ENCODE data around the gene GRK5.

Gene GRK5

DNA sequence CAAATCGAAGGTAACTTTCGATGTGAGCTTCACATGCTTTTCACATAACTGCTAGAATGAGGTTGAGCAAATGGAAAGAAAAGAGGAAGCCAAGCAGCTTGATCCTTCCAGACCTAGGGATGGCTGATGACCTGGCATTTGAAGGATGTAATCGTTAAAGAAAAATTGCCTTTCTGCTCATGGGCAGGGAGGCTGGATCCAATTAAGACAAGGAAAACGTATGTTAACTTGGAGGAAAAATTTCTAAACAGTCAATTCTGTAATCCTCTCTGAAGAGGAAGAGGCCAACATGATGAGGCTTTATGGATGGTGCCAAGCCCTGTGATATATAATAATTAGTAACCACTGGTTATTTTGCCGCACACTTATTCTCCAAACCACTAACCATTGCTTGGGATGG, 12.5 kb downstream of the GRK5 start:
- Histone ChIP-seq H3K36me3 (no peaks in the 10 kb centered on the region), H3K4me3 (ENCODE audit: low read depth, low read length) (no peak overlapping the region), H3K27ac (no peak overlapping the region), H3K9me3 (ENCODE audit: severe bottlenecking) (no peaks in the 10 kb centered on the region), H3K27me3 (ENCODE audit: insufficient read depth, low read depth, severe bottlenecking) (no peaks in the 10 kb centered on the region)
- TF ChIP-seq CTCF (IDR thresholded peaks at IDR 0.05; ENCODE audit: low read depth, low read length) = no peak
- no peak for DNase-seq

GRCh38 chr10:119221201-119221600, 13.8 kb downstream of the GRK5 start:
- TF ChIP-seq CTCF (IDR thresholded peaks at IDR 0.05; ENCODE audit: low read depth, low read length) = no peak
- Histone ChIP-seq H3K4me3 (ENCODE audit: low read depth, low read length) (no peak overlapping the region), H3K9me3 (ENCODE audit: severe bottlenecking) (no peaks in the 10 kb centered on the region), H3K27ac (no peak overlapping the region), H3K36me3 (no peaks in the 10 kb centered on the region), H3K27me3 (ENCODE audit: insufficient read depth, low read depth, severe bottlenecking) (no peaks in the 10 kb centered on the region)
- no peak for DNase-seq

DNA sequence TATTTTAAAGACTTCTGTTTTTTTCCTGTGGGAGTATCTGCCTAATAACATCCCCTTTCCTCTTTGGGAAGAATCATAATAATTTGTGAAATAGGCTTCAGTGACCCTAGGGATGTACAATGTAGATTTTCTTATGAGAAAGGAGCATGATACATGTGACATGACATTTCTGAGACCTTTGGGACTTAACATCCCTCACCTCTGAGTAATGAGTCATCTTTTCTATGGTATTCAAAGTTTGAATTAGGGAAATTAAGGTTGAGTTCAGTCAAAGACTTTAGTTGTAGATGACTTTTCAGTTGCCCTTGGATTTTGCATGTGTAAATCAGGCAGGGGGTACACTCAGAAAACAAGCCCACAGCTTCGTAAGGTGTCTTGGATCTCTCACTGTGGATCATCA, 14.3 kb downstream of the GRK5 start:
- H3K27ac ChIP-seq = no peak overlapping the region
- H3K4me3 ChIP-seq (ENCODE audit: low read depth, low read length) = no peak overlapping the region
- no peak for TF ChIP-seq CTCF (IDR thresholded peaks at IDR 0.05; ENCODE audit: low read depth, low read length)
- no peak for DNase-seq
- no peaks in the 10 kb centered on the region for H3K27me3 ChIP-seq (ENCODE audit: insufficient read depth, low read depth, severe bottlenecking)
- H3K9me3 ChIP-seq (ENCODE audit: severe bottlenecking) = no peaks in the 10 kb centered on the region
- no peaks in the 10 kb centered on the region for H3K36me3 ChIP-seq

DNA sequence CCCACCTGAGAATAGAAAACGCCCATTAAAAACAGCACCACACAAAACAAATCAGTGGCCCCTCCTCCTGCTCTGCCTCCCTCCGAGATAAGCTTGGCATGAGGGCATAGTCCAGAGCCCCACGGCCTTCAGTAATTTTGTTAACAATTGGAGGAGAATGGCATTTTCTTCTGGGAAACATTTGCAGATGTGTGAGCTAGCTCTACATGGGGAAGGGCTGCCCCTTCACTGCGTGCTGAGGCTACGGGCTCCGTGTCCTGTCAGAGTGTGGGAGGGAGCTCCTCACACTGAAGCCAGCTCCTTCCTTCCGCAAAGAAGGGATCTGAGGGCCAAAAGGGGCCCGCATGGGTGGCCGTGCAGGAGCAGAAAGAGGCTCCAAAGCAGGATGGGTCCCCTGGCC, 15.2 kb downstream of the GRK5 start:
- H3K4me3 ChIP-seq (ENCODE audit: low read depth, low read length) = no peak overlapping the region
- H3K36me3 ChIP-seq = no peaks in the 10 kb centered on the region
- no peak overlapping the region for H3K27ac ChIP-seq
- no peaks in the 10 kb centered on the region for H3K9me3 ChIP-seq (ENCODE audit: severe bottlenecking)
- H3K27me3 ChIP-seq (ENCODE audit: insufficient read depth, low read depth, severe bottlenecking) = no peaks in the 10 kb centered on the region
- DNase-seq = no peak
- no peak for TF ChIP-seq CTCF (IDR thresholded peaks at IDR 0.05; ENCODE audit: low read depth, low read length)

DNA sequence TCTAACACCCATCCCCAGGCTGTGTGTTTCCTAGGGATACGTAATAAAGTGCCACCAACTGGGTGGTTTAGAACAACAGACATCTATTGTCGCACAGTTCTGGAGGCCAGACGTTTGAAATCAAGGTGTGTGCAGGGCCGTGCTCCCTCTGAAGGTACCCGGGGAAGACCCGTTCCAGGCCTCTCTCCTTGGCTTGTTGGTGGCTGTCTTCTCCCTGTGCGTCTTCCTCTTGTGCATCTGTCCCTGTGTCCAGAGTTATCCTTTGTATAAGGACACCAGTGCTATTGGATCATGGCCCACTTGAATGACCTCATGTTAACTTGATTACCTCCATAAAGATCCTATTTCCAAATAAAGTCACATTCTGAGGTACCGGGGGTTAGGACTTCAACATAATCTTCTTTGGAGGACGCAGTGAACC, 15.6 kb downstream of the GRK5 start:
- Histone ChIP-seq H3K27ac (no peak overlapping the region; the same call in 1 of the 2 replicates), H3K4me3 (ENCODE audit: low read depth, low read length) (no peak overlapping the region), H3K9me3 (ENCODE audit: severe bottlenecking) (no peaks in the 10 kb centered on the region), H3K36me3 (no peaks in the 10 kb centered on the region), H3K27me3 (ENCODE audit: insufficient read depth, low read depth, severe bottlenecking) (no peaks in the 10 kb centered on the region)
- no peak for TF ChIP-seq CTCF (IDR thresholded peaks at IDR 0.05; ENCODE audit: low read depth, low read length)
- no peak for DNase-seq

GRCh38 chr10:119225083-119225658, 17.8 kb downstream of the GRK5 start:
- H3K27ac ChIP-seq = no peak overlapping the region

More at GRCh38 chr10:119225083-119225658, 17.8 kb downstream of the GRK5 start:
- H3K4me3 ChIP-seq (ENCODE audit: low read depth, low read length) = no peak overlapping the region
- H3K27me3 ChIP-seq (ENCODE audit: insufficient read depth, low read depth, severe bottlenecking) = no peaks in the 10 kb centered on the region
- no peaks in the 10 kb centered on the region for H3K9me3 ChIP-seq (ENCODE audit: severe bottlenecking)
- no peak for DNase-seq
- no peak for TF ChIP-seq CTCF (IDR thresholded peaks at IDR 0.05; ENCODE audit: low read depth, low read length)
- H3K36me3 ChIP-seq = no peaks in the 10 kb centered on the region
